Mucosa of rectum (tissue), 2 donors: Measurements from ENCODE around the gene SLCO4A1.

Experiments
- H3K27ac ChIP-seq, 2 donors: one replicate each; pipeline ENCODE4 v1.7.0; 2013; ENCODE audit warnings: inconsistent platforms in 2 of 2, low read depth in 2 of 2, low read length in 2 of 2
- H3K27me3 ChIP-seq, 2 donors: one replicate each; pipeline ENCODE4 v1.7.0; 2013; ENCODE audit warnings: low read length in 2 of 2; ENCODE audit not compliant: control insufficient read depth in 2 of 2, insufficient read depth in 2 of 2
- H3K36me3 ChIP-seq, 2 donors: one replicate each; pipeline ENCODE4 v1.7.0; 2013; ENCODE audit warnings: low read length in 2 of 2; ENCODE audit not compliant: control insufficient read depth in 2 of 2, insufficient read depth in 2 of 2
- H3K4me1 ChIP-seq, 2 donors: one replicate each; pipeline ENCODE4 v1.7.0; 2013; ENCODE audit warnings: low read length in 2 of 2, mild to moderate bottlenecking in 1 of 2; ENCODE audit not compliant: control insufficient read depth in 2 of 2, insufficient read depth in 2 of 2
- H3K4me3 ChIP-seq, 2 donors: one replicate each; pipeline ENCODE4 v1.7.0; 2013; ENCODE audit warnings: low read length in 2 of 2
- H3K9ac ChIP-seq, 2 donors: one replicate each; pipeline ENCODE4 v1.7.0; 2013; ENCODE audit warnings: low read length in 2 of 2, low read depth in 1 of 2, mild to moderate bottlenecking in 1 of 2
- H3K9me3 ChIP-seq, 2 donors: one replicate each; pipeline ENCODE4 v1.7.0; 2013; ENCODE audit warnings: low read length in 2 of 2; ENCODE audit not compliant: control insufficient read depth in 2 of 2
- donor health status: healthy.
- donor health status: Normal muscosa, but diverticular disease.

The SLCO4A1 gene, protein sequence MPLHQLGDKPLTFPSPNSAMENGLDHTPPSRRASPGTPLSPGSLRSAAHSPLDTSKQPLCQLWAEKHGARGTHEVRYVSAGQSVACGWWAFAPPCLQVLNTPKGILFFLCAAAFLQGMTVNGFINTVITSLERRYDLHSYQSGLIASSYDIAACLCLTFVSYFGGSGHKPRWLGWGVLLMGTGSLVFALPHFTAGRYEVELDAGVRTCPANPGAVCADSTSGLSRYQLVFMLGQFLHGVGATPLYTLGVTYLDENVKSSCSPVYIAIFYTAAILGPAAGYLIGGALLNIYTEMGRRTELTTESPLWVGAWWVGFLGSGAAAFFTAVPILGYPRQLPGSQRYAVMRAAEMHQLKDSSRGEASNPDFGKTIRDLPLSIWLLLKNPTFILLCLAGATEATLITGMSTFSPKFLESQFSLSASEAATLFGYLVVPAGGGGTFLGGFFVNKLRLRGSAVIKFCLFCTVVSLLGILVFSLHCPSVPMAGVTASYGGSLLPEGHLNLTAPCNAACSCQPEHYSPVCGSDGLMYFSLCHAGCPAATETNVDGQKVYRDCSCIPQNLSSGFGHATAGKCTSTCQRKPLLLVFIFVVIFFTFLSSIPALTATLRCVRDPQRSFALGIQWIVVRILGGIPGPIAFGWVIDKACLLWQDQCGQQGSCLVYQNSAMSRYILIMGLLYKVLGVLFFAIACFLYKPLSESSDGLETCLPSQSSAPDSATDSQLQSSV

DNA sequence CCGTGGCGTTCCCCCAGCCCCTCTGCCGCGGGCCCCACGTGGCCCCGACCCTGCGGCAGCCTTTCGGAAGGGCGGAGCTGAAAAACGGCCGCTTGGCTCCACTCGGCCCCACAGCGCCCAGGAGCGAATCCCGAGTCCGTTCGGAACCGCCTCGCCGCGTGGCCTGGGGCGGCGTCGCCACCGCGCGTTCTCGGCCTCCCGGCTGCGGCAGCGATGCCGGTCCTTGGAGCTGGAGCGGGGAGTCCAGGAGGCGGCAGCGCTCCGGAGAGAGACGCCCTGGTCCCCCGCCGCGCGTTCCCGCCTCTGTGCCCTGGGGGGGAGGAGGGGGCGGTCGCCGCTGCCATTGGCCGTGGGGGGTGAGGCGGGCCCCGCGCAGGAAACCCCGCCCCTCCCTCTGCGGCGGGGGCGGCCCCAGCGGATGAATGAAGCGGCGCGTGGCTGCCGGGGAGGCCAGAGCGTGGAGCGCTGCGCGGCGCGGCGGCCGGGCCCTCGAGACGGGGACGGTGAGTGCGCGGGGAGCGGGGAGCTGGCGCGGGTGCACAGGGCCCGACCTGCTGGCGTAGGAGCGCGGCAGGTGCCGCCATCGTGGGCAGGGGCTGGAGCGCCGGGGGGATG lies at the start of gene SLCO4A1:
TSS of gene SLCO4A1 (plus strand) at position 453 of the 615 bp plus-strand sequence. CDS start 13,952 bp downstream, outside the sequence.
- H3K27ac ChIP-seq, result peak within 1 kb of the TSS; percentile 33 to 56
- H3K36me3 ChIP-seq, result no peaks in the 10 kb centered on the region
- peaks cover 2 to 8% of the 10 kb centered on the region in 2 donors for H3K27me3 ChIP-seq
- H3K4me3 ChIP-seq, result peak within 1 kb of the TSS; percentile 59 to 67
- H3K9ac ChIP-seq, result peak within 1 kb of the TSS; percentile 56 to 82
- H3K4me1 ChIP-seq, result peaks cover 48 to 51% of the 10 kb centered on the region in 2 donors
- no peaks in the 10 kb centered on the region for H3K9me3 ChIP-seq

DNA sequence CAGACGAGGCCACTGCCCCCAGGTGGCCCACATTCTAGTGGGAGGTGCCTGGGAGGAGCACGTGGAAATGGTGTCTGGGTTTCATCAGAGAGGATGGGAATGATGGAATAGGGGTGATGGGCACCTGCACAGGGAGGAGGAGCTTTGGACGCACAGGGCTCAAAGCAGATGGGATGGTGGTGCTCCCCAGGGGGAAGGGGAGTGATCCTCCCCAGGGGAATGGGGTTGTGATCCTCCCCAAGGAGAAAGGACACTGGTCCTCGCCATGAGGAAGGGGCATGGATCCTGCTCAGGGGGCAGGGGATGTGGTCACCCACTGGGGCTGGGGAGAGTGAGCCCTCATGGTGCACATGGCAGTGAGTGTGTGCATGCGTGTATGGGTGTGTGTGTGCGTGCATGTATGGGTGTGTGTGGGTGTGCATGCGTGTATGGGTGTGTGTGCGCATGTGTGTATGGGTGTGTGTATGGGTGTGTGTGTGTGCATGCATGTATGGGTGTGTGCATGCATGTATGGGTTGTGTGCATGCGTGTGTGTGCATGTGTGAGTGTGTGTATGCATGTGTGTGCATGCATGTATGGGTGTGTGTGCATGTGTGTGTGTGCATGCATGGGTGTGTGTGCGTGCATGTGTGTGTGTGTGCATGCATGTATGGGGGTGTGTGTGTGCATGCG lies 49.7 kb upstream of the SLCO4A1 start:
- no peak overlapping the region for H3K9ac ChIP-seq
- H3K27ac ChIP-seq, result no peak overlapping the region
- no peaks in the 10 kb centered on the region for H3K4me1 ChIP-seq
- no peaks in the 10 kb centered on the region for H3K9me3 ChIP-seq
- H3K4me3 ChIP-seq, result no peak overlapping the region
- H3K27me3 ChIP-seq, result peaks cover 8 to 10% of the 10 kb centered on the region in 2 donors
- no peaks in the 10 kb centered on the region for H3K36me3 ChIP-seq

DNA sequence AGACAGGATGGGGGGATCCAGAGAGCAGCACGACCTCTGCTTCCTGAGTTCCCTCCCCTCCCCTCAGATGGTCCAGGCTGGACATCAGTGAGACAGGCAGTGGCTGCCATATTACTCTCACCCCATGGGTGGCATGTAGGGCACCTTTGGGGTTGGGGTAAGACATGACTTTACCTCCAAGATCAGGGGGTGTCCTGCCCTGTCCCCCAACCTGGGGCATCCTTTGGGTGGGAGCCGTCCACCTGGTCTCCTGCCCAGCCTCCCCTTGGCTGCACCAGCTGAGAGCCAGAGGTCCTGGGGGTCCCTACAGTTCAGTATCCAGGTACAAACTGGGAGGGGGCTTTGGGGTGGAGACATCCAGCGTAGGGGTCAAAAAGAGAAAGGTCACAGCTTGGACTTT lies 48.7 kb upstream of the SLCO4A1 start:
- Histone ChIP-seq H3K4me1 (no peaks in the 10 kb centered on the region), H3K27me3 (peaks cover 7 to 10% of the 10 kb centered on the region in 2 donors), H3K4me3 (no peak overlapping the region), H3K9ac (no peak overlapping the region), H3K36me3 (no peaks in the 10 kb centered on the region), H3K27ac (no peak overlapping the region), H3K9me3 (no peaks in the 10 kb centered on the region)

DNA sequence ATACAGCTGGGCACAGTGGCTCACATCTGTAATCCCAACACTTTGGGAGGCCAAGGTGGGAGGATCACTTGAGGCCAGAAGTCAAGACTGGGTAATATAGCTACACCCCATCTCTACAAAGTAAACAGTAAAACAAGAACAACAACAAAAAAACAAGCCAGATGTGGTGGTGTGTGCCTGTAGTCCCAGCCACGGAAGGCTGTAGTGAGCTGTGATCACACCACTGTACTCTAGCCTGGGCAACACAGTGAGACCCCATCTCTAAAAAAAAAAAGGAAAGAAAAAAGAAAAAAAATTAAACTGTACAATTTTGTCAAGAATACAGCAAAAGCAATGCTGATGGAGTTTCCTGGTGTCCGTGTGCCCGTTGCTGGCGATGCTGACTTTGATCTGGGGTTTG lies 47.2 kb upstream of the SLCO4A1 start:
- no peak overlapping the region for H3K9ac ChIP-seq
- H3K36me3 ChIP-seq, result no peaks in the 10 kb centered on the region
- no peaks in the 10 kb centered on the region for H3K4me1 ChIP-seq
- H3K27me3 ChIP-seq, result peaks cover 7 to 10% of the 10 kb centered on the region in 2 donors
- no peak overlapping the region for H3K4me3 ChIP-seq
- no peaks in the 10 kb centered on the region for H3K9me3 ChIP-seq
- H3K27ac ChIP-seq, result no peak overlapping the region

DNA sequence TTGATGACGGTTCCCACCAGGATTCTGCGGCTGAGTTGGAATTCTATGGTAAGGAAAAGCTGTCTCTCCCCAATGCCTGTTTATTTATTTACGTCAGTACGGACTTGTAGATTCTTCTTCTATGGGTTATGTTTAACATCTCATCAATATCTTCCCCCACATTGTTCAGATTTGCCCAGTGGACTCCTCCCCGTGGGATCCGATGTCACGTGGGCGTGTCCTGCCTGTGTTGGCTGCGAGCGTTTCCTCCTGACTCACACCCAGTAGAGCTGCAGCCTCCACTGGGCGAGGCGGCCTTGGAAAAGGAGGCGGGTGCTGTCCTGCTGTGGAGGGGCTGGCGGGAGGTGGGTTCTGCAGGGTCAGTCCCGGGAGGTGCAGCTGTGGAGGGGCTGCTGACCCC lies 46.8 kb upstream of the SLCO4A1 start:
- Histone ChIP-seq H3K9ac (no peak overlapping the region), H3K9me3 (no peaks in the 10 kb centered on the region), H3K4me1 (no peaks in the 10 kb centered on the region), H3K27ac (no peak overlapping the region), H3K36me3 (no peaks in the 10 kb centered on the region), H3K4me3 (no peak overlapping the region), H3K27me3 (peaks cover 7 to 10% of the 10 kb centered on the region in 2 donors)

DNA sequence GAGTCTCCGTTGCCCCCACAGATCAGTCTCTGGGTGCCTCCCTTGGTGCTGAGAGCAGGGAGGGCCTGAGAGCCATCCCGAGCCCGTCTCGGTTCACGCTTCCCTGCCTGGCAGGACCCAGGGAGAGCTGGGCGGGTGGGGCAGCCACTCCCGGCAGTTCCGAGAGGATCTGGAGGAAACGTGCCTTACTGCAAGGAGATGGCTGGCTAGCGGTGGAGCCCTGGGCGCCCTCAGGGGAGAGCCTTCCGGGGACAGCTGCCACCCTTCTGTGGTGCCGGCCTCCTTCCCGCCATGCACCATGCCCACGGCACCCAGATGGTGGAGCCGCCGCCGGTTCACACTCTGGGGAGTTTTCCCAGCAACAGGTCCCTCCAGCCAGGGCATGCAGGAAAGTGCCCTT lies 45.8 kb upstream of the SLCO4A1 start:
- Histone ChIP-seq H3K9me3 (no peaks in the 10 kb centered on the region), H3K4me1 (no peaks in the 10 kb centered on the region), H3K27ac (no peak overlapping the region), H3K4me3 (no peak overlapping the region), H3K9ac (no peak overlapping the region), H3K36me3 (no peaks in the 10 kb centered on the region), H3K27me3 (peaks cover 11 to 14% of the 10 kb centered on the region in 2 donors)

DNA sequence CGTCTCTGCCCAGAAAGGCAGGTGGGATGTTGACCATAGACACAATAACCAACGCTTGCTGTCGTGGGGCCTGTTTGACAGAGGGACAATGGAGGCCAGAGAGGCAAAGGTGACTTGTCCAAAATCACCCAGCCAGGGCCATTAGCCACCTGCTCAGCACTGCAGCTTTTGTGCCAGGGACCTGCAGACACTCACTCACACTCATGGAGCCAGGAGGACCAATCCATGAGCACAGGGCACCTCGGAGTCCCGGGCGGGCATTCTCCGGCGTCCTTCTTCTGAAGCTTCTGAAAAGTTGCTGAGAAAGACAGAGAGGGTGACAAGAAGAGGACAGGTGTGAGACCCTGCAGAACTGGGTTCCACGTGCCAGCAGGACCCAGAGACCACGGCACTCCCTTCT lies 45.4 kb upstream of the SLCO4A1 start:
- Histone ChIP-seq H3K36me3 (no peaks in the 10 kb centered on the region), H3K9ac (no peak overlapping the region), H3K27ac (no peak overlapping the region), H3K4me1 (peaks cover 0 to 2% of the 10 kb centered on the region in 2 donors), H3K9me3 (no peaks in the 10 kb centered on the region), H3K27me3 (peaks cover 12 to 17% of the 10 kb centered on the region in 2 donors), H3K4me3 (no peak overlapping the region)

DNA sequence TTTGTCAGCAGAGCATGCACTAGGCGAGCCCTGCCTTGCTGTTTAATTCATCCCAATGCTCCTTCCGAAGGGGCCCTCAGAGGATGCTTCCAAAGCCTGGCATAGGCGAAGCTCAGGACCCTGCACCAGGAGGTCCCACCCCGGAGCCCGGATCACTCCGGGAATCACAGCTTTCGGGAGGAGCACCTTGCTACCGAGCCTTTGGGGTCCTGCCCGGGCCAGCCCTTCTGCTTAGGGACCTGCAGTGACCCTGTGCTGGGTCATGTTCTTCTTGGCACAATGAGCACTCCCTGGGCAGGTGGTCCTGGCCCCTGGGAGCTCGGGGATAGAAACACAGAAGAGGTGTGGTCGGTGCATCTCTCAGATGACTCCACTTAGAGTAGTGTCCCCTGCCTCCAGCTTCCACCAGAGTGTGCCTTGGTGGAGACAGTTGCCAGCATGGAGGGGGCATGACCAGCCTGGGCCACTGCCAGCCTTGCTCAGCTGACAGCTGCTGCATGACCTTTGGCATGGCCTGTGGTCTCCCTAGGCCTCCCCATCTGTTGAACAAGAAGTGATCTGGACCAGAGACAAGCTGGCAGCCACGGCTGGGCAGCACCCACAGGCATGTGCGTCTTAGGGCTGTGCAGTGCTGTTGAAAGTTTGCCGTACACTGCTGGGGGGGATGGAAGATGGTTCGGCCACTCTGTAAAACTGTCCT lies 44.7 kb upstream of the SLCO4A1 start:
- Histone ChIP-seq H3K4me1 (peaks cover 0 to 2% of the 10 kb centered on the region in 2 donors), H3K9me3 (no peaks in the 10 kb centered on the region), H3K27me3 (peaks cover 18 to 22% of the 10 kb centered on the region in 2 donors), H3K36me3 (no peaks in the 10 kb centered on the region), H3K9ac (no peak overlapping the region), H3K27ac (no peak overlapping the region), H3K4me3 (no peak overlapping the region)

DNA sequence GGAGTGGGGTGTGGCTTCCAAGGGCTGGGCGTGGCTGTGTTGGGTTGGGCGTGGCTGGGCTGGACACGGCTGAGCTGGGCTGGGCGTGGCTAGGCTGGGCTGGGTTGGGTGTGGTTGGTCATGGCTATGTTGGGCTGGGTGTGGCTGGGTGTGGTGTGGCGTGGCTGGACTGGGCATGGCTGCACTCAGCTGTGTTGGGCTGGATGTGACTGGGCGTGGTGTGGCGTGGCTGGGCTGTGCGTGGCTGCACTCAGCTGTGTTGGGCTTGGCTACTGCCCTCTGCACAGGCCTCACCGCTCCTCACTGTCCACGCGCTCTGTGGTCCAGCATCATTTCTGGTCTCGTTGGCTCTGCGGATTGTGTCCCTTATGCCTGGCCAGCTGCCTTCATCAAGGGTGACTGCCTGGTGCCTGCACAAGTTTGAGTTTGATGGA lies 43.5 kb upstream of the SLCO4A1 start:
- Histone ChIP-seq H3K4me3 (no peak overlapping the region), H3K9ac (no peak overlapping the region), H3K27ac (no peak overlapping the region), H3K4me1 (peaks cover 8 to 10% of the 10 kb centered on the region in 2 donors), H3K36me3 (no peaks in the 10 kb centered on the region), H3K9me3 (no peaks in the 10 kb centered on the region), H3K27me3 (peaks cover 23% of the 10 kb centered on the region in 2 donors)
